GM21619 (cell line): ENCODE data around the gene GALNT2.

Experiments
- ATAC-seq: cut with Tn5 transposase; IDR thresholded peaks from one replicate; pipeline ENCODE4 v1.9.1; 2021; ENCODE audit not compliant: unreplicated experiment

Gene GALNT2

GRCh38 chr1:230226007-230226800 lies 159.2 kb downstream of the GALNT2 start:
- no peak for ATAC-seq

GRCh38 chr1:230226814-230227213 lies 159.8 kb downstream of the GALNT2 start:
- no peak for ATAC-seq

- ATAC-seq: no peak
These were observed 161.3 kb downstream of the GALNT2 start for GRCh38 chr1:230228236-230228897.

GRCh38 chr1:230230273-230230672 lies 163.2 kb downstream of the GALNT2 start:
- no peak for ATAC-seq

- ATAC-seq: no peak
These were observed 164.1 kb downstream of the GALNT2 start for GRCh38 chr1:230230948-230231773.

- no peak for ATAC-seq
These were observed 164.7 kb downstream of the GALNT2 start for GRCh38 chr1:230231774-230232145.

- no peak for ATAC-seq
These were observed 165.3 kb downstream of the GALNT2 start for GRCh38 chr1:230232371-230232771.

- ATAC-seq: no peak
These were observed 166.7 kb downstream of the GALNT2 start for GRCh38 chr1:230233786-230234185.

- ATAC-seq: no peak
These were observed 168.8 kb downstream of the GALNT2 start for GRCh38 chr1:230235876-230236275.

GRCh38 chr1:230236301-230237008 lies 169.4 kb downstream of the GALNT2 start:
- no peak for ATAC-seq

GRCh38 chr1:230237009-230237370 lies 170.0 kb downstream of the GALNT2 start:
- no peak for ATAC-seq

- ATAC-seq: no peak
These were observed 170.8 kb downstream of the GALNT2 start for GRCh38 chr1:230237805-230238204.

- no peak for ATAC-seq
These were observed 173.5 kb downstream of the GALNT2 start for GRCh38 chr1:230240446-230241086.

GRCh38 chr1:230242326-230242725 lies 175.3 kb downstream of the GALNT2 start:
- no peak for ATAC-seq

- ATAC-seq: no peak
These were observed 176.1 kb downstream of the GALNT2 start for GRCh38 chr1:230243146-230243545.

- no peak for ATAC-seq
These were observed 176.7 kb downstream of the GALNT2 start for GRCh38 chr1:230243583-230244353.

- no peak for ATAC-seq
These were observed 179.5 kb downstream of the GALNT2 start for GRCh38 chr1:230246551-230246950.

- no peak for ATAC-seq
These were observed 181.2 kb downstream of the GALNT2 start for GRCh38 chr1:230248016-230248888.

- ATAC-seq: no peak
These were observed 181.8 kb downstream of the GALNT2 start for GRCh38 chr1:230248889-230249270.
